ENCODE results near the gene SH2D2A.
"Not testable (repeated sequence)": the region's sequence is repeated elsewhere in the genome, so short reads cannot be mapped to it uniquely, and the experiment has no call there.

SH2D2A gene

DNA sequence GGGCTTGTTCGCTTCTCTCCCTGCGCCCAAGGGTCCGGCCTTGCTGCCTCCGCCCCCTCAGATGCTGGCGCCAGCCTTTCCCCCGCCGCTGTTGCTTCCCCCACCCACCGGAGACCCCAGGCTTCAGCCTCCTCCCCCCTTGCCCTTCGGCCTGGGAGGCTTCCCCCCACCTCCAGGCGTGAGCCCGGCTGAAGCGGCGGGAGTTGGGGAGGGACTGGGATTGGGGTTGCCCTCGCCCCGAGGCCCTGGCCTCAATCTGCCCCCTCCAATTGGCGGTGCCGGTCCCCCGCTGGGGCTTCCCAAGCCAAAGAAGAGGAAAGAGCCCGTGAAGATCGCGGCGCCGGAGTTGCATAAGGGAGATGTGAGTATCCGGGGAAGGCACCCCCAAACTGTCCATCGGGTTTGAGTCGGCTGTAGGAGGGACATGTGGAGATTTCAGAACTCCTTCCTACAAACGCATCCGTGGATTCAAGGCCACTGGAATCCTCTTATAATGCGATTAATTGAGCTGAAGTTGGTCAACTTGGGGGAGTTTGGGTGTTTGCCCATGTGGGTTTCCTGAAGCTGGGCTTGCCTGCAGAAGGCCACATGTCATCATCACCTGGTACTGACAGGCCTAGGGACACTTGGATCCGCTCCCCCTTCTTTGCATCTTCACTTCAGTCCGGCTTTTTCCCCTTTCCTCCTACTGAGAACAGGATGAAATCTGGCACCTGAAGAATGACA is 48.6 kb downstream of the SH2D2A start:
- DNase-seq: peak in 4 of 6 experiments; percentile 9 to 61 (median 42)

DNA sequence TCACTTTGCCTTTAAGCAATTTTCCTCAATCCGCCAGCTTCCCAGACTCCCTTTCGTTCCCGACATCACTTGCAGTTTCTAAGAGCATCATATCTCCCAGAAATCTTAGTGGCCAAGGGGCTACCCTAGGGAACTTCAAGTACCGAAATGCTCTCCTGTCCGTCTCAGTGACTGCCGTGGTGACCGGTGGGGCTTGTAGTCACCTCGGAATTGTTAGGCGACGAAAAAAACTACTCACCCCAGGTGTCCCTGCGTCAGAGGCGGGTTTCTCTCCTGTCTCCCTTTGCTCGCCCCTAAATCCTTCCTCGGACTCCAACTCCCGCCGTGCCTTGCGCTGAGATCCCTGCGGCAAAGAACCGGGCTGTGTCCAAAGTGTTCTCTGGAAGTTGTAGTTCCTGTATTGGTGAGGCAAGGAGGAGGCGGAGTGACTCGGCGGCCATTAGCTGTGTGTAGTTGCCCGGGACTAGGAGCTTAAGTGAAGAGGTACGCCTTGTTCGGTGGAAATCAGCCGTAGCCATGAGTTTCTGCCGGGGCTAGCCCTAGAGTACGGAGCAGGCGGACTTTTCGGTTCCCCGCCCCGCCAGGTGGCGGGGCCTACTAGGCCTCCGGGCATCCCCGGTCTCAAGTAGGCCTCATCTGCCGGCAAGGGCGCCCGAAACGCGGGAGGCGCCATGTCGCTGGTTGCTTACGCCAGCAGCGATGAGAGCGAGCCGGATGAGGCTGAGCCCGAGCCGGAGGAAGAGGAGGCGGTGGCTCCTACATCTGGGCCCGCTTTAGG is 49.4 kb downstream of the SH2D2A start, which contains the start of gene PRCC:
PRCC (plus strand) TSS at position 435 of the 778 bp plus-strand sequence; CDS start at position 672, 237 bp downstream.
- DNase-seq: peak; percentile 91 to 99 (median 97)

DNA sequence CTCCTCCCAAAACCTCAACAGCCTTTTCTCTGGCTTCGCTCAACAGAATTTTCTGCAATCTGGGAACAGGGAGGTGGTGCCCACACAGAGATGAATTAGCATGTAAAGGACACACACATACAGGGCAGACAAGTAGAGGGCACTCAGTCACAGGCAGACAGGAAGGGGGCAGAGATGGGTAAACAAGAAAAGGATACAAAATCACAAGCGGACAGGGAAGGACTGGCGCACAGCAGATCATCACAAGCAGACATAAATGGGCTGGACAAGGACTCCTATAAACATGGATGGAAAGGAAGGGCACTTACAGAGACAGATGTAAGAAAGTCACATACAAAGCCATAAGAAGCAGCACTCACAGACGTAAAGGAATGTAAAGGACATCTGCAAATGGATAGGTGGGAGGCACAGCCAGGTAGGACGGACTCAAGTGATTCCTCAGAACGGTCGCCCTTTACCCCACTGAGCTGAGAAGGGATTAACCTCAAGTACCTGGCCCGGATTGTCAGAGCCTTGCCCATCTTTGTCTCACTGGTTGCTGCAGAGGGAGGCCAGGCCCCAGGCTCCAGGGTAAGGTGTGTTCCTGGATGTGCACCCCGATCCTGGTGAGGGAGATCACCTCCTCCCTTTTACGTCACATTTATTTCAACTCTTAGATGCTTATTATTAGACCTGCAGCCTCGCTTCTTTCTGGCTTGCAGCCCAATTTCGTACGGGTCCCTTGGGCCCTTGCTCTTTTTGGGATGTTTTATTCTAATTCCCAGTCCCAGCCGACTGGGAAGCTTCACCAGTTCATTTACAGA is 50.1 kb downstream of the SH2D2A start:
- no peak for DNase-seq

DNA sequence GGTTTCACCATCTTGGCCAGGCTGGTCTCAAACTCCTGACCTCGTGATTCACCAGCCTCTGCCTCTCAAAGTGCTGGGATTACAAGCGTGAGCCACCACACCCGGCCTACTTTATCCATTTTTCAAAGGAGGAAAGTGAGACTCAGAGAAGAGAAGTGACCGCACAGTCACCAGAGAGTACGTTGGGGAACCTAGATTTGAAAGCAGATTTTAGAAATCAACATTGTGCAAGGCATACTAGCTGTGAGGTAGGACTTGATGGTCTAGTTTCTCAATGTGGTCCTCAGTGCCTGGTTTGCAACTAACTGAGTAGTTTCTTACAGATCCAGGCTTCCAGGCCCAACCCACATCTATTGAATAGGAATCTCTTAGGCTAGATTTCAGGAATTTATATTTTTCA is 51.0 kb downstream of the SH2D2A start:
- no peak for DNase-seq

DNA sequence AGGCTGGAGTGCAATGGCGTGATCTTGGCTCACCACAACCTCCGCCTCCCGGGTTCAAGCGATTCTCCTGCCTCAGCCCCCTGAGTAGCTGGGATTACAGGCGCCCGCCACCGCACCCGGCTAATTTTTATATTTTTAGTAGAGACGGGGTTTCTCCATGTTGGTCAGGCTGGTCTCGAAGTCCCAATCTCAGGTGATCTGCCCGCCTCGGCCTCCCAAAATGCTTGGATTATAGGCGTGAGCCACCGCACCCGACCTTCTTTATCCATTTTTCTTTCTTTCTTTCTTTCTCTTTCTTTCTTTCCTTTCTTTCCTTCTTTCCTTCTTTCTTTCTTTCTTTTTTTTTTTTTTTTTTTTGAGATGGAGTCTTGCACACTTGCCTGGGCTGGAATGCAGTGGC is 51.5 kb downstream of the SH2D2A start:
- DNase-seq: not testable (repeated sequence)

DNA sequence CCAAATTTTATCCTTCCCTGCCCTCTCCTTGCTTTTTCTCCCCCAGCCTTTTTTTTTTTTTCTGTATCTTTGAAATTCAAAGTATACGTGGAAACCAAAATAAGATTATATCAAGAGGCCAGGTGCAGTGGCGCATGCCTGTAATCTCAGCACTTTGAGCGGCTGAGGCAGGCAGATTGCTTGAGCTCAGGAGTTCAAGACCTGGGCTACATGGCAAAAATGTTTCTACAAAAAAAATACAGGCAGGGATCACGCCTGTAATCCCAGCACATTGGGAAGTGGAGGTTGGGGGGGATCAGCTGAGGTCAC is 55.9 kb downstream of the SH2D2A start:
- DNase-seq: no peak

- no peak for DNase-seq
Observed at GRCh38 chr1:156760092-156760795, 56.4 kb downstream of the SH2D2A start.

DNA sequence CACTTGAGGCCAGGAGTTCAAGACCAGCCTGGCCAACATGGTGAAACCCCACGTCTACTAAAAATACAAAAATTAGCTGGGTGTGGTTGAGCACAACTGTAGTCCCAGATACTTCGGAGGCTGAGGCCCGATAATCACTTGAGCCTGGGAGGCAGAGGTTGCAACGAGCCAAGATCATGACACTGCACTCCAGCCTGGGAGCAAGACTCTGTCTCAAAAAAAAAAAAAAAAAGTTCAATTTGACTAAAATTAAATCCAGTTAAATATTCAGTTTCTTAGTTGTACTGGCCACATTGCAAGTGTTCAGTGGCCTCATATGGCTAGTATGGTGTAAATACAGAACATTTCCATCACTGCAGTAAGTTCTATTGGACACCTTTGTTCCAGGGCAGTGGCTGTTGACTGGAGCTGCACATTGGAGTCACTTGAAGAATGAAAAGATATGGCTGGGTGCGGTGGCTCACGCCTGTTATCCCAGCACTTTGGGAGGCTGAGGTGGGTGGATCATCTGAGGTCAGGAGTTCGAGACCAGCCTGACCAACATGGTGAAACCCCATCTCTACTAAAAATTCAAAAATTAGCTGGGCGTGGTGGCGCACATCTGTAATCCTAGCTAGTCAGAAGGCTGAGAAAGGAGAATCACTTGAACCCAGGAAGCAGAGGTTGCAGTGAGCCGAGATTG is 58.9 kb downstream of the SH2D2A start:
- not testable (repeated sequence) for DNase-seq

DNA sequence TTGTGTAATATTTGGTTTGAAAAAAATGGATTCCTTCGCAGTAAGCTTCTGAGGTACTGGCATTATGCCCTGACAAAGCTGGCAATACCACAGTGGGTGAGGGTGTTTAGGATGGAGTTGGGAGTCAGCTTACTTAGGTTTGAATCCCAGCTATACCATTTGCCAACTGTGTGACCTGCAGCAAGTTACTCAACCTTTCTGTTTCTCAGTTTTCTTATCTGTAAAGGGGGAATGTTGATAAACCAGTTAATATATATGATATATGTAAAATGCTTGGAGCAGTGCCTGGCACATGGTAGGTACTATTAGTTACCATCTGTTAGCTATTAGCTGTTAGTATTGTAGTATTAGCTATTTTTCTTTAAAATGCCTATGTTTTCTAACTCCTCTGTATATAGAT is 60.3 kb downstream of the SH2D2A start:
- no peak for DNase-seq
